ENCODE results near the gene SNRPN. TPM values are rescaled to one million over a fixed set of nuclear protein-coding genes. Genes with fewer than 3 reads are reported as not detected.

The SNRPN gene
- total and polyA plus RNA-seq, 9 of the 15 experiments (the other 6 are each of a cell fraction or from before 2014, with no cell fraction given) = 0.04 to 0.78 (median 0.23) TPM; not detected in 2

DNA sequence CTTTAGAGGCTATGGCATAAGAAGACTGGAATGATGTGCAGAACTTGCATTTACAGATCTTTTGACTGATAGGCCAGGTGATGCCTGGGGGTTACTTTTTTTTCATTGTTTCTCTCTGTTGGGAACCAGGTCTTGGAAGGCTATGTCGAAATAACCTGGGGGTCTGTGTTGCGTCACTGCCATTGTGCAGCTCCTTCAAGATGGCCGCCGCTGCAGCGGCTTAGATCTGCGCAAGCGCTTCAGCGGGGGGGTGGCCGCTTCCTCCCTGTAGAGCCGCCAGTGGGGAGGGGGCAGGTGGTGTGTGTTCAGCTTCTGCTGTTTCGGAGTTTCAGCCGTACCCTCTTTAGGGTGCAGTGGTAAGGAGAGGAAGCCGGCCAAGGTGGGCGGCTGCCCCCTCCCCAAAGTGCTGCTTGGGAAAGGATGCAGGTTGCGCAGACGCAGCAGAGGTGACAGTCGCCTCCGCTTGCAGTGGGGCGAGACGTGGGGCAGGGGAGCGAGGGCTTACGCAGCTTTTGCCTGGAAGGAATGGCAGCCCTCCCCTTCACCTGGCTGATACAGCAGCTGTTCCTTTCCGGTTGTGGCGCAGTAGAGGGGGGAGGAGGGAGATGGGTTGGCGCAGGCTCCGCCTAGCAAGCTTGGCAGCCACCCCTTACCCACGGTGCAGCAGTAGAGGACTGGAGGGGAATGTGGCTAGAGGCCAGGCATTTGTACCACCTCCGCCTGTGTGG, 1.5 kb downstream of the SNRPN start (continued):
- TF ChIP-seq, protein P1, sequence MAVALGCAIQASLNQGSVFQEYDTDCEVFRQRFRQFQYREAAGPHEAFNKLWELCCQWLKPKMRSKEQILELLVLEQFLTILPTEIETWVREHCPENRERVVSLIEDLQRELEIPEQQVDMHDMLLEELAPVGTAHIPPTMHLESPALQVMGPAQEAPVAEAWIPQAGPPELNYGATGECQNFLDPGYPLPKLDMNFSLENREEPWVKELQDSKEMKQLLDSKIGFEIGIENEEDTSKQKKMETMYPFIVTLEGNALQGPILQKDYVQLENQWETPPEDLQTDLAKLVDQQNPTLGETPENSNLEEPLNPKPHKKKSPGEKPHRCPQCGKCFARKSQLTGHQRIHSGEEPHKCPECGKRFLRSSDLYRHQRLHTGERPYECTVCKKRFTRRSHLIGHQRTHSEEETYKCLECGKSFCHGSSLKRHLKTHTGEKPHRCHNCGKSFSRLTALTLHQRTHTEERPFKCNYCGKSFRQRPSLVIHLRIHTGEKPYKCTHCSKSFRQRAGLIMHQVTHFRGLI (CRISPR knock-in tag; IDR thresholded peaks at IDR 0.05) = no peak
- TF ChIP-seq, protein P2, sequence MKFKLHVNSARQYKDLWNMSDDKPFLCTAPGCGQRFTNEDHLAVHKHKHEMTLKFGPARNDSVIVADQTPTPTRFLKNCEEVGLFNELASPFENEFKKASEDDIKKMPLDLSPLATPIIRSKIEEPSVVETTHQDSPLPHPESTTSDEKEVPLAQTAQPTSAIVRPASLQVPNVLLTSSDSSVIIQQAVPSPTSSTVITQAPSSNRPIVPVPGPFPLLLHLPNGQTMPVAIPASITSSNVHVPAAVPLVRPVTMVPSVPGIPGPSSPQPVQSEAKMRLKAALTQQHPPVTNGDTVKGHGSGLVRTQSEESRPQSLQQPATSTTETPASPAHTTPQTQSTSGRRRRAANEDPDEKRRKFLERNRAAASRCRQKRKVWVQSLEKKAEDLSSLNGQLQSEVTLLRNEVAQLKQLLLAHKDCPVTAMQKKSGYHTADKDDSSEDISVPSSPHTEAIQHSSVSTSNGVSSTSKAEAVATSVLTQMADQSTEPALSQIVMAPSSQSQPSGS (CRISPR knock-in tag; IDR thresholded peaks at IDR 0.05) = no peak

DNA sequence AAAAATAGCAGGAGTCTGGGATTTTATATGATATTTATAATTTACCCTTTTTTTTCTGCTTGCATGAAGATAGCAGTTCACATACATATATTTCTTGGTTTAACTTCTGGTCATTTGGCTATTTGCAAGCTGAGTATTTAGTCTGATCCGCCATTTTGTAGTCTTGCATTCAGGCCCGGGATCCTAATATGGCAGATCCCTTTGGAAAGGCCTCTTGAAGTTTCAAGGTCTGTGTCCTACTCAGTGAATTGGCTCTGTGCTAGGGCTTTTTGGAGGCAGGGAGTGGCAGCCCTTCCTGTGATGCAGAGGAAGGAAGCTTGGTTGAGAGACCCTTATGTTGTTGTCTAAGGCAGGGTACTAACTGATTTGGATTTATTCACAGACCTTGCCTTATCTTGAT, 2.9 kb downstream of the SNRPN start:
- no peaks in the 10 kb centered on the region; a peak in 1 of 5 replicates for H3K4me1 ChIP-seq (replicated peaks in 1 of 2; ENCODE audit: control insufficient read depth in 2 of 2, insufficient read depth in 2 of 2, low read length in 2 of 2)
- H2AFZ ChIP-seq (ENCODE audit: low read depth, low read length) = no peak overlapping the region
- ChIA-PET CTCF (ENCODE audit: low intra/inter-chr PET ratio) (no interaction called here), POLR2A (no interaction called here)
- no peak overlapping the region for H3K4me3 ChIP-seq
- no peak overlapping the region for H3K9ac ChIP-seq (ENCODE audit: insufficient read depth in 1 of 2, low read depth in 2 of 2, low read length in 2 of 2)
- H3K27ac ChIP-seq (ENCODE audit: extremely low read depth, low read depth, low read length) = no peak overlapping the region
- whole genome bisulfite sequencing (ENCODE audit: insufficient coverage, low coverage, missing lambda C conversion rate) = 0% methylated on average over 2 of the region's 2 CpGs
- H4K20me1 ChIP-seq (replicated peaks; ENCODE audit: control insufficient read depth, insufficient read depth, low read length) = no peaks in the 10 kb centered on the region
- DNase-seq (ENCODE audit: extremely low read depth in 1 of 4, low spot score in 3 of 4) = no peak
- no peak for ATAC-seq
- no TSS peak for BruUV-seq (replicated peaks)
- H3K27me3 ChIP-seq (ENCODE audit: control insufficient read depth in 2 of 2, insufficient read depth in 2 of 2, low read length in 2 of 2) = no peaks in the 10 kb centered on the region
- in situ Hi-C loops (cut with MboI) (no loop called here), intact Hi-C loops (cut with micrococcal nuclease) (no loop called here)
- no peaks in the 10 kb centered on the region for H3K9me3 ChIP-seq (replicated peaks; ENCODE audit: control insufficient read depth, insufficient read depth, low read depth, low read length)
- H3K79me2 ChIP-seq (ENCODE audit: control insufficient read depth, insufficient read depth, low read length) = no peaks in the 10 kb centered on the region
- no peak for FAIRE-seq
- H3K36me3 ChIP-seq (ENCODE audit: control insufficient read depth, insufficient read depth, low read length) = no peaks in the 10 kb centered on the region
- H3K4me2 ChIP-seq (ENCODE audit: insufficient read depth, low read length) = no peak overlapping the region
- H3K9me1 ChIP-seq (ENCODE audit: control insufficient read depth, insufficient read depth, low read length) = no peaks in the 10 kb centered on the region
- TF ChIP-seq ATF1 (CRISPR knock-in tag; IDR thresholded peaks at IDR 0.05) = no peak
- TF ChIP-seq ATF1 (tag; IDR thresholded peaks at IDR 0.05) = no peak
- TF ChIP-seq, protein P3, sequence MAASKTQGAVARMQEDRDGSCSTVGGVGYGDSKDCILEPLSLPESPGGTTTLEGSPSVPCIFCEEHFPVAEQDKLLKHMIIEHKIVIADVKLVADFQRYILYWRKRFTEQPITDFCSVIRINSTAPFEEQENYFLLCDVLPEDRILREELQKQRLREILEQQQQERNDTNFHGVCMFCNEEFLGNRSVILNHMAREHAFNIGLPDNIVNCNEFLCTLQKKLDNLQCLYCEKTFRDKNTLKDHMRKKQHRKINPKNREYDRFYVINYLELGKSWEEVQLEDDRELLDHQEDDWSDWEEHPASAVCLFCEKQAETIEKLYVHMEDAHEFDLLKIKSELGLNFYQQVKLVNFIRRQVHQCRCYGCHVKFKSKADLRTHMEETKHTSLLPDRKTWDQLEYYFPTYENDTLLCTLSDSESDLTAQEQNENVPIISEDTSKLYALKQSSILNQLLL (CRISPR knock-in tag; IDR thresholded peaks at IDR 0.05; ENCODE audit: borderline replicate concordance) = no peak
- TF ChIP-seq STAT5B (CRISPR knock-in tag; IDR thresholded peaks at IDR 0.05) = no peak
- TF ChIP-seq MTA1 (IDR thresholded peaks at IDR 0.05; ENCODE audit: borderline replicate concordance) = no peak
- TF ChIP-seq, protein P4, sequence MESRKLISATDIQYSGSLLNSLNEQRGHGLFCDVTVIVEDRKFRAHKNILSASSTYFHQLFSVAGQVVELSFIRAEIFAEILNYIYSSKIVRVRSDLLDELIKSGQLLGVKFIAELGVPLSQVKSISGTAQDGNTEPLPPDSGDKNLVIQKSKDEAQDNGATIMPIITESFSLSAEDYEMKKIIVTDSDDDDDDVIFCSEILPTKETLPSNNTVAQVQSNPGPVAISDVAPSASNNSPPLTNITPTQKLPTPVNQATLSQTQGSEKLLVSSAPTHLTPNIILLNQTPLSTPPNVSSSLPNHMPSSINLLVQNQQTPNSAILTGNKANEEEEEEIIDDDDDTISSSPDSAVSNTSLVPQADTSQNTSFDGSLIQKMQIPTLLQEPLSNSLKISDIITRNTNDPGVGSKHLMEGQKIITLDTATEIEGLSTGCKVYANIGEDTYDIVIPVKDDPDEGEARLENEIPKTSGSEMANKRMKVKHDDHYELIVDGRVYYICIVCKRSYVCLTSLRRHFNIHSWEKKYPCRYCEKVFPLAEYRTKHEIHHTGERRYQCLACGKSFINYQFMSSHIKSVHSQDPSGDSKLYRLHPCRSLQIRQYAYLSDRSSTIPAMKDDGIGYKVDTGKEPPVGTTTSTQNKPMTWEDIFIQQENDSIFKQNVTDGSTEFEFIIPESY (CRISPR knock-in tag; IDR thresholded peaks at IDR 0.05) = no peak
- TF ChIP-seq, protein P5, sequence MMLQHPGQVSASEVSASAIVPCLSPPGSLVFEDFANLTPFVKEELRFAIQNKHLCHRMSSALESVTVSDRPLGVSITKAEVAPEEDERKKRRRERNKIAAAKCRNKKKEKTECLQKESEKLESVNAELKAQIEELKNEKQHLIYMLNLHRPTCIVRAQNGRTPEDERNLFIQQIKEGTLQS (IDR thresholded peaks at IDR 0.05) = no peak
- TF ChIP-seq, protein P5 (CRISPR knock-in tag; conservative IDR thresholded peaks at IDR 0.05) = no peak
- no peak for TF ChIP-seq SETDB1 (IDR thresholded peaks at IDR 0.05; ENCODE audit: low read length)
- no peak for TF ChIP-seq RUNX1 (IDR thresholded peaks at IDR 0.05; ENCODE audit: low read depth)
- no peak for TF ChIP-seq POLR2AphosphoS2 (IDR thresholded peaks at IDR 0.05; ENCODE audit: low read length)
- TF ChIP-seq SIRT6 (IDR thresholded peaks at IDR 0.05; ENCODE audit: low read depth, low read length) = no peak
- TF ChIP-seq ZFX (CRISPR knock-in tag; IDR thresholded peaks at IDR 0.05) = no peak
